T1000 (cell line): ENCODE data around the gene CREB3.

Source experiments
- DNase-seq: peaks from one replicate; lab custom pipeline; 2025; ENCODE audit warnings: mixed read lengths; lab: John Stamatoyannopoulos, UW

Gene CREB3

GRCh38 chr9:35781066-35781465, 48.6 kb downstream of the CREB3 start:
- no peak for DNase-seq

GRCh38 chr9:35783418-35783817, 51.0 kb downstream of the CREB3 start:
- no peak for DNase-seq
